OCI-LY1 (cell line): ENCODE data around the gene TBC1D9B.

Experiments used
- EZH2 ChIP-seq: fragments of 200-600 bp; sonication (generic), shearing (Covaris generic); IDR thresholded peaks from 2 replicates; pipeline ENCODE4 v1.8.0; 2017; ENCODE audit warnings: borderline replicate concordance, mixed run types, mild to moderate bottlenecking, antibody characterized with exemption, low read length, moderate library complexity, mixed read lengths
- TF ChIP-seq, protein P1 (sequence below): fragments of 200-600 bp; sonication (generic), shearing (Covaris generic); IDR thresholded peaks from 2 replicates; pipeline ENCODE4 v1.5.1; 2017; ENCODE audit warnings: mild to moderate bottlenecking, antibody characterized with exemption, low read length, moderate library complexity, mixed read lengths

DNA sequence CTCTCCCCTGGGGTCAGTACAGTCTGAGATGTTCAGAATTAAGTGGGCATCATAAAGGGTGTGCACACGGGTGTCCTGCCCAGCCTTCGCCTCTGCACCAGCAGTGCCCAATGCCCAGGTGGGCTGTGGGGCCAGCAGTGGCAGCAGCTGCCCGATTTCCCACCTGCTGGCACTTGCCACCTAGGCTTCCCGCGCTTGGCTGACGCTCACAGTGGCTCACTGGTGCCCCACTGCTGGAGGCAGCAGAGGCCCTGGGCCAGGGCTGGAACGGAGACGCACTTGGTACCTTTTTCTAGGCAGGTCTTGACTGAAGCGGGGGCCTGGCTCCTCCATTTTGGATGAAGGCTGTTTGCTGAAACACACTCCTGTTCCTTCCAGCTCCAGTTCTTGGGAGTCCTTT, 66.1 kb downstream of the TBC1D9B start:
- TF ChIP-seq, protein P1, sequence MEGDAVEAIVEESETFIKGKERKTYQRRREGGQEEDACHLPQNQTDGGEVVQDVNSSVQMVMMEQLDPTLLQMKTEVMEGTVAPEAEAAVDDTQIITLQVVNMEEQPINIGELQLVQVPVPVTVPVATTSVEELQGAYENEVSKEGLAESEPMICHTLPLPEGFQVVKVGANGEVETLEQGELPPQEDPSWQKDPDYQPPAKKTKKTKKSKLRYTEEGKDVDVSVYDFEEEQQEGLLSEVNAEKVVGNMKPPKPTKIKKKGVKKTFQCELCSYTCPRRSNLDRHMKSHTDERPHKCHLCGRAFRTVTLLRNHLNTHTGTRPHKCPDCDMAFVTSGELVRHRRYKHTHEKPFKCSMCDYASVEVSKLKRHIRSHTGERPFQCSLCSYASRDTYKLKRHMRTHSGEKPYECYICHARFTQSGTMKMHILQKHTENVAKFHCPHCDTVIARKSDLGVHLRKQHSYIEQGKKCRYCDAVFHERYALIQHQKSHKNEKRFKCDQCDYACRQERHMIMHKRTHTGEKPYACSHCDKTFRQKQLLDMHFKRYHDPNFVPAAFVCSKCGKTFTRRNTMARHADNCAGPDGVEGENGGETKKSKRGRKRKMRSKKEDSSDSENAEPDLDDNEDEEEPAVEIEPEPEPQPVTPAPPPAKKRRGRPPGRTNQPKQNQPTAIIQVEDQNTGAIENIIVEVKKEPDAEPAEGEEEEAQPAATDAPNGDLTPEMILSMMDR = no peak
- no peak for TF ChIP-seq EZH2
